ENCODE results near the gene MS4A5. TPM values are rescaled to one million over a fixed set of nuclear protein-coding genes. Genes with fewer than 3 reads are reported as not detected.

Gene MS4A5
- total and polyA plus RNA-seq, 2 donors from 2014 or later: not detected

DNA sequence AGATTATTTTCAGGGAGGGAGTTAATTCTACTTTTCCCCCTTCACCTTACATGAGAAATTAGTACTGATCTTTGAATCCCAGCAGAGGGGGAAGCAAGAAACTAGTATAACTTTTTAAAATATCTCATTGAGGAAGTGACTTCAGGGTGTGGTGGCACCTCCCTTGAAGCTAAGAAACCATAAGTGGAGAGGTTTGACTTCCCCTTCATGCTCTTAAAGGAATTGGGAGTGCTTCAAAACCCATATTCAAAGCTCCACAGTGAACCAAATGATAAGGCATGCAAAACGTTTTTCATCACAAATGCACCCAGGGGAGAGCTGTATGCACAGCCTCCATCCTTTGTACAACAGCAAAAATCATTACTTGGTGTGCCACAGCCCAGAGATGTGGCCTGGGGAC lies 32.6 kb upstream of the MS4A5 start:
- no peak for FAIRE-seq
- Histone ChIP-seq H3K4me1 (ENCODE audit: control insufficient read depth in 2 of 3, insufficient read depth in 2 of 3, low read depth in 1 of 3, low read length in 3 of 3) (no peaks in the 10 kb centered on the region), H3K27me3 (ENCODE audit: control insufficient read depth, insufficient read depth, low read length) (no peaks in the 10 kb centered on the region), H3K9ac (ENCODE audit: low read length in 3 of 3) (no peak overlapping the region), H3K9me3 (ENCODE audit: control insufficient read depth in 2 of 3, insufficient read depth in 1 of 3, low read length in 3 of 3) (no peaks in the 10 kb centered on the region), H3K27ac (ENCODE audit: low read depth in 2 of 2, low read length in 2 of 2) (no peak overlapping the region), H3K36me3 (ENCODE audit: control insufficient read depth in 2 of 3, insufficient read depth in 3 of 3, low read length in 3 of 3) (no peaks in the 10 kb centered on the region), H3K4me3 (ENCODE audit: low read length in 3 of 3) (no peak overlapping the region)
- TF ChIP-seq, protein P1, sequence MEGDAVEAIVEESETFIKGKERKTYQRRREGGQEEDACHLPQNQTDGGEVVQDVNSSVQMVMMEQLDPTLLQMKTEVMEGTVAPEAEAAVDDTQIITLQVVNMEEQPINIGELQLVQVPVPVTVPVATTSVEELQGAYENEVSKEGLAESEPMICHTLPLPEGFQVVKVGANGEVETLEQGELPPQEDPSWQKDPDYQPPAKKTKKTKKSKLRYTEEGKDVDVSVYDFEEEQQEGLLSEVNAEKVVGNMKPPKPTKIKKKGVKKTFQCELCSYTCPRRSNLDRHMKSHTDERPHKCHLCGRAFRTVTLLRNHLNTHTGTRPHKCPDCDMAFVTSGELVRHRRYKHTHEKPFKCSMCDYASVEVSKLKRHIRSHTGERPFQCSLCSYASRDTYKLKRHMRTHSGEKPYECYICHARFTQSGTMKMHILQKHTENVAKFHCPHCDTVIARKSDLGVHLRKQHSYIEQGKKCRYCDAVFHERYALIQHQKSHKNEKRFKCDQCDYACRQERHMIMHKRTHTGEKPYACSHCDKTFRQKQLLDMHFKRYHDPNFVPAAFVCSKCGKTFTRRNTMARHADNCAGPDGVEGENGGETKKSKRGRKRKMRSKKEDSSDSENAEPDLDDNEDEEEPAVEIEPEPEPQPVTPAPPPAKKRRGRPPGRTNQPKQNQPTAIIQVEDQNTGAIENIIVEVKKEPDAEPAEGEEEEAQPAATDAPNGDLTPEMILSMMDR (IDR thresholded peaks at IDR 0.05; ENCODE audit: borderline replicate concordance, extremely low read depth, insufficient read depth): no peak
- DNase-seq: no peak
- intact Hi-C loops (cut with DNase I): no loop called here

DNA sequence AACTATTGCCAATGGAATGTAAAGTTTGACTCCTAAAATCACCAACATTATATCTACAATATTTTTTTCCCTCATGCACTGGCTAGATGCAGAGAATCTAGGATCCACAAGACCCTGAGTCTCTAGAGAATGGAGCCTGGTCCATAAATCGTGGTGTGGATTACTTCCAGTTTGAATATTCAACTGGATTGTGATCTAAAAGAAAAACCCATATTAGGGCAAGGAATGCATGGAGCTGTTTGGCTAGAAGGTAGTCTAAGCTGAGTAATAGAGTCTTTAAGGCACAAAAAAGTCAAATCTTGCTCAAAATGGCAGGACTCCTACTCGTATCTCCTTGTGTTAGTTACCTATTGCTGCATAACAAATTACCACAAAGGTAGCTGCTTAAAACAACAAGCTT lies 9.4 kb upstream of the MS4A5 start:
- H3K4me3 ChIP-seq (ENCODE audit: low read length in 3 of 3): no peak overlapping the region
- intact Hi-C loops (cut with DNase I): no loop called here
- no peaks in the 10 kb centered on the region for H3K27me3 ChIP-seq (ENCODE audit: control insufficient read depth, insufficient read depth, low read length)
- no peaks in the 10 kb centered on the region for H3K9me3 ChIP-seq (ENCODE audit: control insufficient read depth in 2 of 3, insufficient read depth in 1 of 3, low read length in 3 of 3)
- no peak overlapping the region for H3K9ac ChIP-seq (ENCODE audit: low read length in 3 of 3)
- H3K27ac ChIP-seq (ENCODE audit: low read depth in 2 of 2, low read length in 2 of 2): no peak overlapping the region
- no peak for FAIRE-seq
- TF ChIP-seq, protein P1 (IDR thresholded peaks at IDR 0.05; ENCODE audit: borderline replicate concordance, extremely low read depth, insufficient read depth): no peak
- no peaks in the 10 kb centered on the region for H3K36me3 ChIP-seq (ENCODE audit: control insufficient read depth in 2 of 3, insufficient read depth in 3 of 3, low read length in 3 of 3)
- no peak for DNase-seq
- no peaks in the 10 kb centered on the region for H3K4me1 ChIP-seq (ENCODE audit: control insufficient read depth in 2 of 3, insufficient read depth in 2 of 3, low read depth in 1 of 3, low read length in 3 of 3)

DNA sequence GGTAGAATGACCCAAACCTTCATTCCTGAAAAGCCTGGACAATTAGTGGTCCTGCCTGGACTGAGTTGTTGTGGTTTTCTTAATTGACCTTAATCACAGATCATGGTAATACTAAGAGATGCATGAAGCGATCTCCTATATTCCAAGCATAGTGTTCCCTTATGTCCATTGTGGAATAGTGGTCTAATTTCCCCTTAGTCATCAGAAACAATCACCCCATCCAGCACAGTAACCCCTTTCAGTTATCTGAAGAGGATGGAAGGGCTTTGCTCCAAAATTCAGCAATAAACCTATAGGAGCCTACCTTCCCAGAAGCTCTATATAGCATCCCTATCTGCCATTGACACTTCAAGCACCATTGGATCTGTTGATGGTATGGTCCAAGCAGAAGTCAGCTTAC lies 6.8 kb upstream of the MS4A5 start:
- no peak for FAIRE-seq
- Histone ChIP-seq H3K9me3 (ENCODE audit: control insufficient read depth in 2 of 3, insufficient read depth in 1 of 3, low read length in 3 of 3) (no peaks in the 10 kb centered on the region), H3K9ac (ENCODE audit: low read length in 3 of 3) (no peak overlapping the region), H3K27me3 (ENCODE audit: control insufficient read depth, insufficient read depth, low read length) (no peaks in the 10 kb centered on the region), H3K36me3 (ENCODE audit: control insufficient read depth in 2 of 3, insufficient read depth in 3 of 3, low read length in 3 of 3) (no peaks in the 10 kb centered on the region), H3K4me1 (ENCODE audit: control insufficient read depth in 2 of 3, insufficient read depth in 2 of 3, low read depth in 1 of 3, low read length in 3 of 3) (no peaks in the 10 kb centered on the region), H3K27ac (ENCODE audit: low read depth in 2 of 2, low read length in 2 of 2) (no peak overlapping the region), H3K4me3 (ENCODE audit: low read length in 3 of 3) (no peak overlapping the region)
- DNase-seq: no peak
- TF ChIP-seq, protein P1 (IDR thresholded peaks at IDR 0.05; ENCODE audit: borderline replicate concordance, extremely low read depth, insufficient read depth): no peak
- intact Hi-C loops (cut with DNase I): no loop called here

DNA sequence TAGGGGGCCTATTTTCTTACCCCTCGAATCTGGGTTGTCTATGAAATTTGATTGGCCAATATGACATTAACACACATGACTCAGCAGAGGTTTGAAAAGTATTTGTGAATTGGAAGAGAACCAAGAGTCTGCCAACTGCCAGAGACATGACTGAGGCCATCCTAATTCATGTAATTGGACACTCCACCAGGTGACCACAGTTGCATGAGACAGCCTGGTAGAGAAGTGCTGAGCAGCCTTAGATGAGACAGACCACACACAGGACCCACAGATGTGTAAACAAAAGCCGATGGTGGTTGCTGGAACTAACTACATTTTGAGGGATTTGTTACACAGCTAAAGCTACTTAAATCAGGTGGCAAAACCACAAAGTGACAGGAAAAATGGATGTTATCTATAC lies 855 bp upstream of the MS4A5 start:
- FAIRE-seq: no peak
- H3K36me3 ChIP-seq (ENCODE audit: control insufficient read depth in 2 of 3, insufficient read depth in 3 of 3, low read length in 3 of 3): no peaks in the 10 kb centered on the region
- no peak overlapping the region for H3K4me3 ChIP-seq (ENCODE audit: low read length in 3 of 3)
- H3K27ac ChIP-seq (ENCODE audit: low read depth in 2 of 2, low read length in 2 of 2): no peak overlapping the region
- H3K9me3 ChIP-seq (ENCODE audit: control insufficient read depth in 2 of 3, insufficient read depth in 1 of 3, low read length in 3 of 3): no peaks in the 10 kb centered on the region
- TF ChIP-seq, protein P1 (IDR thresholded peaks at IDR 0.05; ENCODE audit: borderline replicate concordance, extremely low read depth, insufficient read depth): no peak
- intact Hi-C loops (cut with DNase I): no loop called here
- H3K4me1 ChIP-seq (ENCODE audit: control insufficient read depth in 2 of 3, insufficient read depth in 2 of 3, low read depth in 1 of 3, low read length in 3 of 3): peaks cover 0 to 12% (median 4%) of the 10 kb centered on the region in 3 donors
- DNase-seq: no peak
- H3K9ac ChIP-seq (ENCODE audit: low read length in 3 of 3): no peak overlapping the region
- H3K27me3 ChIP-seq (ENCODE audit: control insufficient read depth, insufficient read depth, low read length): no peaks in the 10 kb centered on the region
